T1000 (cell line): ENCODE results near the gene MFSD11.
"Not testable (repeated sequence)": the region's sequence is repeated elsewhere in the genome, so short reads cannot be mapped to it uniquely, and the experiment has no call there.

Source experiments
- DNase-seq: peaks from one replicate; lab custom pipeline; 2025; ENCODE audit warnings: mixed read lengths; lab: John Stamatoyannopoulos, UW

Gene MFSD11

DNA sequence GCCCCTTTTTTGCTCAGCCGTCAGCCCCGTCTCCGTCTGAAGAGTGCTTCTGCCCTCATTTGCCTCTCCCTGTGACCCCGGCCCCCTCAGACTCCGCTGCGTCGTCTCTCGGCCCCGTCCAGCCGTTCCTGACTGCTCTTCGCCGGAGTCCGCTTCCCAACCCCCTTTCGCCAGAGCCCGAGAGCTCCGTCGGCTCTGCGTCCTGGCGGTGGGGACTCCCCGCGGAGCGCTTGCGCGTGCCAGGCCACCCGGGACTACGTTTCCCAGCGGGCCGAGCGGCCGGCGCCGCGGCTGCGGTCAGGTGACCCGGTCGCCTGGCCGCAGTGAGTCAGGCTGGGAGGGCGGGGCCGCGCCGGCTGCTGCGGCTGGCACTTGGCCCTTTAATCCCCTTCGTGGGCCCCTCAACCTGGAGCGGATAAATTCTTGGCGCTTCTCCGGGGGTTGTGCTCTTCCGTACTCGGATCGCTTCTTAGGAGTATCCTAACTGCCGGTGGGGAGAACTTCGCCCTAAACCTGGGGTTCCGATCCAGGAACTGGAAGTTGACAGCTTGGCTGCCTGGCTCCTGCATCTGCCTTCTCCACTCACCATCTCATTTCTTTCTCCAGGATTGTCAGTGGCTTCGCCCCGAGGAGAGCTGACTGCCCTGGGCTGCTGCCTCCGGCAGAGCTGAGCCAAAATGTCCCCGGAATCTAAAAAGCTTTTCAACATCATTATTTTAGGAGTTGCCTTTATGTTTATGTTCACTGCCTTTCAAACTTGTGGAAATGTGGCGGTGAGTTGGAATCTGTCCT lies at the start of gene MFSD11:
Gene MFSD11, plus strand, starts transcription at position 444 of the 792 bp plus-strand sequence. Its CDS starts 234 bp downstream, at position 678.
- peak; percentile 96 for DNase-seq

DNA sequence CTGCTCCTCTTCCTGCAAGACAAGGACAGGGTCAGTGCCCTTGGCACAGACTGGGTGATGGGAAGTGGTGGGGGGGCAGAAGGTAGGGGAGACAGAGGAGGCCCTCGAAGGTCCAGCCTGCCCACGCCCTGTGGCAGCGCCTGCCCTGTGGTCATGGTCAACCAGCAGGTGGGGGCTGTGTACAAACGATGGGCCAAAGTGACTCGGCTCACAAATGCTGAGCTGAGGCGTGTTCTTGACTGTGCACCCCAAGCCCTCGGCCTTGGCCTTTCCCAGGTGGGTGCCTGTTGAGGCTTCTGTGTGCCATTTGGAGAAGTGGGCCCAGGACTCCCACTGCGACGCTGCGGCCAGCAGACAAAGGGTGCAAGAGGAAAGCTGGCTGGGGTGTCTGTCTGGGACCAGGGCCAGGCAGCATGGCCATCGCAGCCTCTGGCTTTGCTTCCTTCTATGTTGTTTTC lies 49.7 kb upstream of the MFSD11 start:
- no peak for DNase-seq

DNA sequence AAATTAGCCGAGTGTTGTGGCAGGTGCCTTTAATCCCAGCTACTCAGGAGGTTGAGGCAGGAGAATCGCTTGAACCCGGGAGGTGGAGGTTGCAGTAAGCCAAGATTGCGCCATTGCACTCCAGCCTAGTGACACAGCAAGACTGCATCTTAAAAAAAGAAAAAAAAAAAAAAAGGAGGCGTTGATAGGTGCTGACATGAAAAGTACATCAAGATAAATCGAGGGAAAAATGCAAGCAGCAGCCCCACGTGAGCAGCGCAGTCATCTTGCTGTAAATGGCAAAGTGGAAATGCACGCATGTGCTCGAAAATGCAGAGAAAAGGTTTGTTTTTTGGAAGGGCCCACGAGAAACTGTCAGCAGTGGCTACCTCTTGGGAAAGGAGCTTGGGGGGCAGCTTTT lies 48.1 kb upstream of the MFSD11 start:
- DNase-seq = no peak

DNA sequence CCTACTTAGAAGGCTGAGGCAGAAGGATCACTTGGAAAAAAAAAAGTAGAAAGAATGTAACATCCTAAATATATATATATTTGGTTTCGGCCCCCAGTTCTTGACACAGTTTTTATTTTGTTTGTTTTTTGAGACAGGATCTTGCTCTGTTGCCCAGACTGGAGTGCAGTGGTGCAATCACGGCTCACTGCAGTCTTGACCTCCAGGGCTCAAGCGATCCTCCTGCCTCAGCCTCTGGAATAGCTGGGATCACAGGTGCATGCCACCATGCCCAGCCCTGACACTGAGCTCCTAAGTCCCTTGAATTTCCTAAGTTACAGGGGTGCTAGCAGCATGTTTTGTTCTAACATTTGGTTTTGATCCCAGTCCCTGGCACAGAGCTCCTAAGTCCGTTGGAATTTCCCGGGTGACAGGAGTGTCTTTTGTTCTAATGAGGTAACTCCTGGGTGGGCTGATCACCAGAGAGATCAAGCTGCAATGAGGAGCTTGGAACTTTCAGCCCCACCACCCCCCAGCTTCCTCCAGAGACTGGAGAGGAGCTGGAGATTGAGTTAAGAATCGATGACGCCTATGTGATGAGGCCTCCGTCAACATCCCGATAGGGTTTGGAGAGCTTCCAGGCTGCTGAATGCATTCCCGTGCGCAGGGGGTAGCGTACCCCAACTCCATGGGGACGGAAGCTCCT lies 47.2 kb upstream of the MFSD11 start:
- DNase-seq = no peak

DNA sequence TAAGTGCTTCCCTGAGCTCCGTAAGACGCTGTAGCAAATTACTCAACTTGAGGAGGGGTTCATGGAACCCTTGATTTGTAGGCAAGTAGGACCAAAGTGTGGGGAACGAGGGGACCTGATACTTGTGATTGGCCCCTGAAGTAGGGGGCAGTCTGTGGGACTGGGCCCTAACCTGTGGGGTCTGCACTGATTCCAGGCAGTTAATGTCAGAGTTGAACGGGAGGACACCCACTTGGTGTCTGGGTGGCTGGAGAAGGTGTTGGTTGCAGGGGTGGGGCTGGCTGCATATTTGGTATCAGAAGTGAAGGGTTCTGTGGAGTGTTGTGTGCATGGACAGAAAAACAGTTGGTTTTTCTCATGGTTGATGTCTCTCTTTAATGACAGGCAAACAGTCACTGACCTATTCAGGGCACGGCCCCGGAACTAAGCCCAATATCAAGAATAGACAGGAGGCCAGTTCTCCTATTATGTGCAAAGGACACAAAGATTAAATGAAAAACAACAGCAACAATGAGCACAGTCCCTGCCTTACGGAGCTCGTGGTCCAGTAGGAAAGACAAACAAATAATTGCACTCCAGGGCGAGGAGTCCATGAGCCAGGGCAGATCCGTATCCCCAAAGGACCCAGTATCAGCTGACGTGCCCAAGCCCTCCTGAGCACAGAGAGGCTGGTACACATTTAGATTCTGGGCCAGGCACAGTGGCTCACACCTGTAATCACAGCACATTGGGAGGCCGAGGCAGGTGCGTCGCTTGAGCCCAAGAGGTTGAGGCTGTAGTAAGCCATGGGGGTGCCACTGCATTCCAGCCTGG lies 46.3 kb upstream of the MFSD11 start:
- no peak for DNase-seq

DNA sequence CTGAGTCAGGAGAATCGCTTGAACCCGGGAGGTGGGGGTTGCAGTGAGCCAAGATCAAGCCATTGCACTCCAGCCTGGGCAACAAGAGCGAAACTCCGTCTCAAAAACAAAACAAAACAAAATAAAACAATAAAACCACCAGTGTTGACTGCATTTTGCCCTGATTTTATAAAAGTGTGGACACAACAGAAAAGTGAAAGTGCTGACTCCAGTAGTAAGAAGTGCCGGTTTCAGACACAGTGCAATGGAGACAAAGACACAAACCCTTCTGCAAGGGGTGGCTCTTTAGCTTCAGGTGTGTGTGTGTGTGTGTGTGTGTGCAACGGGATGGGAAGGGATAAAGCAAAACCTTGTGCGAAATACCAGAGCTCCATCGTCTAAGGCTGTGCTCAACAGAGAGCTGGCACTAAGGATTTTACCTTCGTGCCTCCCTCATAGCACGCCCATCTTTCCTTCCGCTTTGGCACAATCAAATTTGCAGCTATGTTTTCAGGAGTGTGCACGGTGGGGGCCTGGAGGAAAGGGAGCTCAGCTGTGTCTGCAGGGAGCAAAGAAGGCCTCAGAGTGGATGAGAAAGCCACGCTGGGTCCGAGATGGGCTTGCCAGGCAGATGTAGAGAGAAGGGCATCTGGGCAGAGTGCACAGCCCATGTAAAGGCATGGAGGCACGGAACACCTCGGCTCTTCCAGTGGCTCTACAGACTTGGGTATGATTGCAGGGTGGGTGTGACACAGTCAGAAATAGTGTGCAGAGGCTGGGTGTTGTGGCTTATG lies 42.7 kb upstream of the MFSD11 start:
- no peak for DNase-seq

DNA sequence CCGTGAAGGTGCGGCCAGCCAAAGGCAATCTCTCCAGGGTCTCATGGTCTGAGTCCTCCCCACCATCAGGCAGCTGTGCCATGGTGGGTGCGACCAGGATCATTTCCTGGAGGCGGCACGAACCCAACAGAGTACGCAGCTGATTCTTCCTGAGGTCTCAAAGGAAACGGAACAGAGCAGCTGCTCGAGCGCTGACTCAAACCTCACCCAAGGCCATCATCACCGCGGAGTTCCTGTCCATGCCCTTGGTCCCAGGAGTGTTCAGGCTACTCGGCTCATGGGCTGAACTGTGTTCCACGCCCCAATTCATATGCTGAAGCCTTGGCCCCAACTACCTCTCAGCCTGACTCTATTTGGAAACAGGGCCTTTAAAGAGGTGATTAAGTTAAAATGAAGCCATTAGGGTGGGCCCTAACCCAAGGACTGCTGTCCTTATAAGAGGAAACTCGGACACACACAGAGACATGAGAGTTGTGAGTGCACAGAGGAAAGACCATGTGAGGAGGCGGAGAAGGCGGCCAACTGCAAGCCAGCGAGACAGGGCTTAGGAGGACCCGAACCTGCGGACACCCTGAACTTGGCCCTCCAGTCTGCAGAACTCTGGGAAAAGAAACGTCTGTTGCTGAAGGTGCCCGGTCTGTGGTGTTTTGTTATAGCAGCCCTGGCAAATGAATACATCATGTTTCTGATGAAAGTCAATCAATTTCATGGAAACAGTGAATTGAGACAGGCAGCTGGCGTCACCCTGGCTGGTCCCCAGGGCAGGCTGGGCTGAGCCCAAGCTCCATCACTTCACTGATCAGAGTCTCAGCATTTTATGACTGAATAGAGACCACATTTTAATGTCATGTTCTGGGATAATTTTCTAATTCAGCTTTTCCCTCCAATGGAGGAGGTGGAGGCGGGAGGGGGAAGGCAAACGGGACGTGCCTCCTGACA lies 40.9 kb upstream of the MFSD11 start:
- DNase-seq = peak; percentile 30

DNA sequence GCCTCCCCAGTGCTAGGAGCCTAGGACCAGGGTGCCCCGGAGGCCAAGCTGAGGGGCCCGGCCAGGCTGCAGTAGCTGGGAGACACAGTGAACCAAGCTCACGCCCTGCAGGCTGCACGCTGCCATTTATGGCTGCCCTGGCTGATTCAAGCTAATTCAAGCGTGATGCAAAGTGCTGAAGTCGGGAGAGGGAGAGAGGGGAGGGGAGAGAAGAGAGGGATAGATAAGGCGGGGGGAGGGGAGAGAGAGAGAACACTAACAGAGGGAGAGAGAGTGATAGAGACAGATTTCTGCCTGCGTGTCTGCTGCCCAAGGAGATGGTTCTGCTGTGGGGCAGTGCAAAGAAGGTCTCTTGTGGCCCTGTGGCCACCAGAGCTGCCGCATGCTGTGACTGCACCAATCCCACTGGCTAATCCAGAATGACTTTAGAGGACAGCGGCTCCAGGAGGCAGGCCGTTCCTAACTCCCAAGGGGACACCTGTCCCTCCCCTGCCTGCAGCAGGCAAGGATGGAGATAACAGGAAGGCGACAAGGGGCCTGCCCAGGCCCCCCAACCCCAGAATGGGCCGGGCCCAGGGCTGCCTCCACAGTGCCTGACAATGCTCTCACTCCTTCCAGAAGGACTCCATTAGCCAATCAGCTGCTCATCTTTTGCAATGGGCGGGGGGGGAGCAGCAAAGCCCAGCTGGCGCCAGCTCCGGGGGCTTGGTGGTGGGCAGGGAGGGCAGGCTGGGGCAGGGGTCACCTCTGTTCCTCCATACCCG lies 40.0 kb upstream of the MFSD11 start:
- DNase-seq = no peak

DNA sequence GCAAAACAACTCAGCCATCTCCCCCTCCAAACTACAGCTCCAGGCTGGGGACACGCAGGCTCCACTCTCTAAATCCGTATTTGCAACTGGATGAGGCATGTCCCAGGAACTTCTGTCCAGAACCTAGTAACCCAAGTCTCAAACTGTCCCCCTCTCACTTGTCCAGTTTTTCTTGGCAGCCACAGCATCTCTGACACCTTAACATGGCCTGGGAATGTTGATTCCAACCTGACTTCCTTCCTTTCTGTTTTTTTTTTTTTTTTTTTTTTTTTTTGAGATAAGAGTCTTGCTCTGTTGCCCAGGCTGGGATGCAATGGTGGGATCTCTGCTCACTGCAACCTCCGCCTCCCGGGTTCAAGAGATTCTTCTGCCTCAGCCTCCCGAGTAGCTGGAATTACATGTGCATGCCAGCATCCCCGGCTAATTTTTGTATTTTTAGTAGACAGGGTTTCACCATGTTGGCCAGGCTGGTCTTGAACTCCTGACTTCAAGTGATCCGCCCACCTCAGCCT lies 39.4 kb upstream of the MFSD11 start:
- not testable (repeated sequence) for DNase-seq

DNA sequence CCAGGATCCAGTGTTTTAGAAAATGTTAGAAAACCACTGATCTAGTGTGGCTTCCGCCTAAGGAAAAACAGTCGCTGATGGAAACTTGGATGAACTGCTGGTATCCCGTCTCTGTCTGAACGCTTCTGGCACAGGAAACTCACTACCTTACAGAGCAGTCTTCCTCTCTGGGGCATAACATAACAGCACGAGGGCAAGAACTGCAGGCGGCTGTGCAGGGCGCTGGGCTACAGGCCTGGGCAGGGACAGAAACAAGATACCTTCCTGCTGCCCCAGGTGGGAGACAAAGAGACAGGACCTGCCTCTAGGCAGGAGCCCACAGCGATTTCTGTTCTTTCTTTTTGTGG lies 37.7 kb upstream of the MFSD11 start:
- no peak for DNase-seq

DNA sequence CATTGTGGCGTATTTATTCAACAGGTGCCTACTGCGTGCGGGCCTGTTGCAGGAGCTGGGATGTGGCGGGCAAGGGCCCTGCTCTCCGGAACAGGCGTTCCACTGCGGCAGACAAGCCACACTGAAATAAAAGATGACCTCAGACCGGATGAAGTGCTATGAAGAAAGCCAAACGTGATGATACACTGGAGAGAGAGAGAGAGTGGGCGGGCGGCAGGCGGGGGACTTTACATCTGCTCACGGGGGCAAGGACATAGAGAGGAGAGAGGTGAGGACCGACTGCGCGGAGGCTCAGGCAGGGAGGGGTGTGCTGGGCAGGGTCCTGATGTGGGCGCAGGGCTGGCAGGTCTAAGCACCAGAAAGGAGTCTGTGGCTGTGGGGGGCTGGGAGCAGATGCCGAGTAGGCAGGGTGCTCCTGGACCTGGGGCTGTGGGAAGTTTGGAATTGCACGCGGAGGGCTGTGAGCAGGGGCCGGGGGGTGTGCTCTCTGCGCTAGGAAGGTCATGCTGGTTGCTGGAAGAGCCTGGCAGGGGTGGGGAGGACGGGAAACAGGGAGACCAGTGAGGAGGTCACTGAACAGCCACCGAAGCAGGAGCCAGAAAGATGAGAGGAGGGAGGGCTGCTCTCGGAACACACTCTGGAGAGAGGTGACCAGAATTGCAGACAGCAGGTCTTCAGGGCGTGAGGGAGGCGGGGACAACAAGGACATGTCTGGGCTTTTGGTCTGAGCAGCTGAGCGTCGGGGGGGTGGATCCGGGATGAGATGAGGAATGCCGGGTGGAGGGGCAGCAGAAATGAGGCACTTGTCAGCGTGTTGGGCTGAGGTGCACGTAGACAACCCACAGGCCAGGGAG lies 37.1 kb upstream of the MFSD11 start:
- DNase-seq = no peak

DNA sequence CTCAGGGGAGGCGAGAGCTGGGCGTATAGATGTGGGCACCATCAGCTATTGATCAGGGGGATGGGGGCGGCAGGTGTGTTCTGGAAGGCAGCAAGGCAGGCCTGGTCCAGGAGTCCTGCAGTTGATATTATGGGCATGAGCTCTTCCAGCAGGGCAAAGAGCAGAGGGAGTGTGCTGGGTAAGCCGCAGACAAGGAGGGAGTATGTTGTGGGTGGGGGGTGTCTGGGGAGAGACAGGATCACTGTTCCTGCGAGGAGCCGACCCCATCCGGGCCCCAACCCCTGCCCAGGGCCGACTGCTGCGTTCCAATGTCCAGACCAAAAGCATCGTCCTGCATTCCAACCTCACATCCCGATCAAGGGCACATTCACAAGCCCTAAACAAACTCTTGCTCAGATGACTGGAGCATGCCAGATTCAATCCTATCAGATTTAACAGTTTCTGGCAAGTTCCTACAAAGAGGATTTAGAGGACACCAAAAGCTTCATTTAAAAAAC lies 36.4 kb upstream of the MFSD11 start:
- DNase-seq = no peak

DNA sequence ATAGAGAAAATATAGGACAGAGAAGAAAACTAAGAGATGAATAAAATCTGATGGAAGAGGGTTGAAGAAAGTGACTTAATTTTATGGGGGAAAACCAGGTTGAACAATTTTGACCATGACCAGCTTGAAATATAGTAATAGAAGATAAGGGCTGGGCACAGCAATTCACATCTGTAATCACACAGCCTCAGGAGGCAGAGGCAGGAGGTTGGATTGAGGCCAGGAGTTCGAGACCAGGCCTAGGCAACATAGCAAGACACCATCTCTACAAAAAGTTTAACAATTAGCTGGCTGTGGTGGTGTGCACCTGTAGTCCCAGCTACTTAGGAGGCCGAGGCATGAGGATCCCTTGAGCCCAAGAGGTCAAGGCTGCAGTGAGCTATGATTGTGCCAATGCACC lies 35.8 kb upstream of the MFSD11 start:
- no peak for DNase-seq

DNA sequence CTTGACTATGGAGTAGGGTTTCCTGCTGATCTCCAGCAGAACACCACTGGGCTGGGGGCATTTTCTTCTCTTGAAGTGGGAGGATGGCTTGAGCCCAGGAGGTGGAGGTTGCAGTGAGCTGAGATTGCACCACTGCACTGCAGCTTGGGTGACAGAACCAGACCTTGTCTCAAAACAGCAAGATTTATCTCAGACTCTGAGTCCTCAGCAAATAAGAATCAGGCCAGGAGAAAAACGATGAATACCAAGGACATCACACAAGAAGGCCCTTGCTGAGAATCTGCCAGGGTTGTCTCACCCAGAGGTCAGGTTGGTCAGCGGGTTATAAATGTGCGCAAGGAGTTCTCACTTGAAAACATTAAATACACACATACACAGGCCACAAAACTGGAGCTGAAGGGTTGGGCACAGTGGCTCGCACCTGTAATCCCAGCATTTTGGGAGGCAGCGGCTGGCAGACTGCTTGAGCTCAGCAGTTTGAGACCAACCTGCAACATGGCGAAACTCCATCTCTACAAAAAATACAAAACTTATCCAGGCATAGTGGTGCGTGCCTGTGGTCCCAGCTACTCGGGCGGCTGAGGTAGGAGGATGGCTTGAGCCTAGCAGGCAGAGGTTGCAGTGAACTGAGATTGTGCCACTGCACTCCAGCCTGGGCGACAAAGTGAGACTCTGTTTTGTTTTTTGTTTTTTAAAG lies 34.8 kb upstream of the MFSD11 start:
- no peak for DNase-seq

DNA sequence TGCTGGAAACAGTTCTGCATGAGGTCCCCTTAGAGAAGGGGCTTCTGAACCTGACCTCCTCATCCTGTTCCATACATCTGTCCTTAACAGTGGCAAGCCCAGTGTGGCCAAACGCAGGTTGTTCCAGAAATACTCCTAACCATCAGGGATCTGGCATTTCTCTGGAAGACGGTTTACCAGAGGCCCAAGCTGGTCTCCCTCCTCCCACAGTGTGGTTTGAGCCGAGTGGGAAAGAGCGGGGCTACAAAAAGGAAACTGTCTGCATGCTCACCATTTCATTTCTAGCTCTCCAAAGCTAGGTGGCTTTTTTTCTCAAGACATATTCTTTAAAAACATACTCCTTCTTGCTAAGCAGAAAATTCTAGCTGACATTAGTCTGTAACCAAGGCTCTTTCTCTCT lies 33.1 kb upstream of the MFSD11 start:
- no peak for DNase-seq

DNA sequence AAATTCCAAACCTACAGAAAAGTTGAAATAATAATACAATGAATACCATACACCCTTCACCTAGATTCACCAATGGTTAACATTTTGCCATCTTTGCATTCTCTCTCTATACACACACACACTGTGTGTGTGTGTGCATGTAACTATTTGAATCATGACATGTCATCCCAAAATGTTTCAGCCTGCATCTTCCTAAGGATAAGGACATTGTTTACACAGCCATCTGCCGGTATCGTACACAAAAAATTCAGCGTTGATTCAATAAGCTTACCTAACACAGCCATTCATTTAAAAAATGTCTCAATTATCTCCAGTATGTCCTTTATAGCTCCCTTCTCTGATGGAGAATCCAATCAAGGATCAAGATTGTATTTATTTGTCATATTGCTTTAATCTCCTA lies 31.1 kb upstream of the MFSD11 start:
- no peak for DNase-seq

DNA sequence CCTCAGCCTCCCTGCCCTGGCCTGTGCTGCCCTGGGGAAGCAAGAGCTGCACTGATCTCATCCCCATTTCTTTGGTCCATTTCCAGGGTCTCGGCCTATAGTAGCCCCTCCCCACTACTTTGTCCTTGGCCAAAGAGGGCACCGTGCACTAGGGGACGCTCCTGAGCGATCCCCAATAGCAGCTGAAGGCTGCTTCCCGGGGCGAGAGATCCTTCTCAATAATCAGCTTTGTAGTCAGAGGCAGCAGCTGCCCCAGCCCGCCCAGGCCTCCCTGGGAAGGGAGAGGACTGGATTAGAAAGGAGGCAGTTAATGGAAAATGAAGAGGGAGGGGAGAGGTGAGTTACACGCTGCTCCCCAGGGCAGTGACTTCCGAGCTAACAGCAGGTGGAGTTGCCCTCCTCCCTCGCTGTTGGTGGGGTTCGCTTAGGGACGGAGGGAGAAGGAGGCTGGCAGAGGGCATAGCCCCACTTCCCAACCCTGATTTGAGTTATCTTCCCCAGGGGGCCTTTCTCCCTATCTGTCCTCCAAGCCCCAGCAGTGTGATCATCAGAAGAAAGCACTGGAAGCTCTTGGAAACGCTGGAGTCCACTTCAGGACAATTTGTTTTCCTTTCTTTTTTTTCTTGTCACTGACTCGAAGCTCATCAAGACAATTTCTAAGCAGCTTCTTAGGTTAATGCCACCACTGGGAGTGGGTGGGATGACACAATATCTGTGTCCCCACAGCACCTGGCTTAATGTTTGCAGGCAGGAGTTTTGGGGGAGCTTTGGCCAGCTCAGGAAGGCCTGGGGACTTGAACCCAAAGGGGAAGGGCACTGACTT lies 29.7 kb upstream of the MFSD11 start:
- DNase-seq = no peak
